ENCODE measurements around the gene APOL1. TPM values are rescaled to one million over a fixed set of nuclear protein-coding genes. Genes with fewer than 3 reads are reported as not detected.

Gene APOL1
- polyA plus RNA-seq, 1 donor from 2014 or later: not detected

DNA sequence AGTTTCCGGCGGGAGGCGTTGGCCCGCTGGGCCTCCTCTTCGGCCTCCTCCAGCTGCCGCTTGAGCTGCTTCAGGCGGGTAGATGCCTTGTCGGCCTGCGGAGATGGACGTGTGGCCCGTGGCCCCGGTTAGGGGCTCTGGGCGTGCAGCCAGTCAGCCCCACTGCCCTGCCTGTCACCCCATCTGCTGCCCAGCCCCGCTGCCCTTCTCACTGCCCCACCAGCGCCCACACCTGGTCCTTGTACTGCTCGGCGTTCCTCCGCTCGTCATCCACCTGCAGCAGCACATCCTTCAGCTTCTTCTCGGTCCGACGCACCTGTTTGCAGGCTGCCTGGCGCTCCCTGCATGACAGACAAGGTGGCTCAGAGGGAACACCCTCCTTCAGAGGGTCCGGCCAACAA is 31.2 kb downstream of the APOL1 start:
- no peaks in the 10 kb centered on the region for H3K36me3 ChIP-seq (ENCODE audit: insufficient read depth, low read length)

DNA sequence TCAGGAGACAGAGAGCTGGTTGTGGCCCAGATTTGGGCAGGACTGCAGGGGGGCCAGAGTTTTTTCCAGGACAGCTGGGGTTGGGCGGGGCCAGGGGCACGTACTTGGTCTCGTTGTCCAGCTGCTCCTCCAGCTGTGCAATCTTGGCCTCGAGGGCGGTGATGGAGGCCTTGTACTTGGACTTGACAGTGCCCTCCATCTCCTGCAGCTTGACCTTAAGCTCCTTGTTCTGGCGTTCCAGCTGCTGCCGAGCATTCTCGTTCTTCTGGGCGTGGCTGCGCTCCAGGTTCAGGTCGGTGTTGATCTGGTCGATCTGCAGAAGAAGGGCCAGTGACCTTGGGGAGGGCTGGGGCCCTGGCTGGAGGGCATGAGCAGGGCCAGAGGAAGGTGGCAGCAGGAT is 32.1 kb downstream of the APOL1 start:
- peaks cover 6% of the 10 kb centered on the region for H3K36me3 ChIP-seq (ENCODE audit: insufficient read depth, low read length)
- TF ChIP-seq POLR2AphosphoS5 (IDR thresholded peaks at IDR 0.05) (no peak), EZH2 (IDR thresholded peaks at IDR 0.05; ENCODE audit: borderline replicate concordance, insufficient read depth, low read length, poor library complexity, severe bottlenecking) (no peak)
- TF ChIP-seq, protein P1, sequence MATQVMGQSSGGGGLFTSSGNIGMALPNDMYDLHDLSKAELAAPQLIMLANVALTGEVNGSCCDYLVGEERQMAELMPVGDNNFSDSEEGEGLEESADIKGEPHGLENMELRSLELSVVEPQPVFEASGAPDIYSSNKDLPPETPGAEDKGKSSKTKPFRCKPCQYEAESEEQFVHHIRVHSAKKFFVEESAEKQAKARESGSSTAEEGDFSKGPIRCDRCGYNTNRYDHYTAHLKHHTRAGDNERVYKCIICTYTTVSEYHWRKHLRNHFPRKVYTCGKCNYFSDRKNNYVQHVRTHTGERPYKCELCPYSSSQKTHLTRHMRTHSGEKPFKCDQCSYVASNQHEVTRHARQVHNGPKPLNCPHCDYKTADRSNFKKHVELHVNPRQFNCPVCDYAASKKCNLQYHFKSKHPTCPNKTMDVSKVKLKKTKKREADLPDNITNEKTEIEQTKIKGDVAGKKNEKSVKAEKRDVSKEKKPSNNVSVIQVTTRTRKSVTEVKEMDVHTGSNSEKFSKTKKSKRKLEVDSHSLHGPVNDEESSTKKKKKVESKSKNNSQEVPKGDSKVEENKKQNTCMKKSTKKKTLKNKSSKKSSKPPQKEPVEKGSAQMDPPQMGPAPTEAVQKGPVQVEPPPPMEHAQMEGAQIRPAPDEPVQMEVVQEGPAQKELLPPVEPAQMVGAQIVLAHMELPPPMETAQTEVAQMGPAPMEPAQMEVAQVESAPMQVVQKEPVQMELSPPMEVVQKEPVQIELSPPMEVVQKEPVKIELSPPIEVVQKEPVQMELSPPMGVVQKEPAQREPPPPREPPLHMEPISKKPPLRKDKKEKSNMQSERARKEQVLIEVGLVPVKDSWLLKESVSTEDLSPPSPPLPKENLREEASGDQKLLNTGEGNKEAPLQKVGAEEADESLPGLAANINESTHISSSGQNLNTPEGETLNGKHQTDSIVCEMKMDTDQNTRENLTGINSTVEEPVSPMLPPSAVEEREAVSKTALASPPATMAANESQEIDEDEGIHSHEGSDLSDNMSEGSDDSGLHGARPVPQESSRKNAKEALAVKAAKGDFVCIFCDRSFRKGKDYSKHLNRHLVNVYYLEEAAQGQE (IDR thresholded peaks at IDR 0.05; ENCODE audit: borderline replicate concordance): no peak
- no peak overlapping the region for H3K4me3 ChIP-seq (ENCODE audit: low read length)
- no peak overlapping the region for H3K27ac ChIP-seq (ENCODE audit: low read length)
- H3K27me3 ChIP-seq (ENCODE audit: insufficient read depth, low read depth, low read length): no peaks in the 10 kb centered on the region
- no peak overlapping the region for H3K9ac ChIP-seq (ENCODE audit: low read length)
- H3K79me2 ChIP-seq (replicated peaks; ENCODE audit: insufficient read depth, low read length): no peaks in the 10 kb centered on the region
- H3K9me2 ChIP-seq (ENCODE audit: insufficient read depth, low read length): no peaks in the 10 kb centered on the region
- H3K4me2 ChIP-seq (ENCODE audit: low read length): no peak overlapping the region
- H2AFZ ChIP-seq (ENCODE audit: low read depth, low read length): no peak overlapping the region
- no peaks in the 10 kb centered on the region for H3F3A ChIP-seq (ENCODE audit: insufficient read depth, low read length, poor library complexity, severe bottlenecking)
- no peaks in the 10 kb centered on the region for H3K9me3 ChIP-seq (ENCODE audit: low read length)
- H4K20me1 ChIP-seq (ENCODE audit: insufficient read depth): no peaks in the 10 kb centered on the region

More for the DNA sequence above, 31.2 kb downstream of the APOL1 start:
- Histone ChIP-seq H3K27me3 (ENCODE audit: insufficient read depth, low read depth, low read length) (no peaks in the 10 kb centered on the region), H2AFZ (ENCODE audit: low read depth, low read length) (no peak overlapping the region), H4K20me1 (ENCODE audit: insufficient read depth) (no peaks in the 10 kb centered on the region), H3K9ac (ENCODE audit: low read length) (no peak overlapping the region), H3K9me2 (ENCODE audit: insufficient read depth, low read length) (no peaks in the 10 kb centered on the region), H3K4me3 (ENCODE audit: low read length) (no peak overlapping the region), H3K27ac (ENCODE audit: low read length) (no peak overlapping the region), H3K9me3 (ENCODE audit: low read length) (no peaks in the 10 kb centered on the region), H3K4me2 (ENCODE audit: low read length) (no peak overlapping the region), H3K79me2 (replicated peaks; ENCODE audit: insufficient read depth, low read length) (no peaks in the 10 kb centered on the region), H3F3A (ENCODE audit: insufficient read depth, low read length, poor library complexity, severe bottlenecking) (no peaks in the 10 kb centered on the region)
- TF ChIP-seq, protein P2, sequence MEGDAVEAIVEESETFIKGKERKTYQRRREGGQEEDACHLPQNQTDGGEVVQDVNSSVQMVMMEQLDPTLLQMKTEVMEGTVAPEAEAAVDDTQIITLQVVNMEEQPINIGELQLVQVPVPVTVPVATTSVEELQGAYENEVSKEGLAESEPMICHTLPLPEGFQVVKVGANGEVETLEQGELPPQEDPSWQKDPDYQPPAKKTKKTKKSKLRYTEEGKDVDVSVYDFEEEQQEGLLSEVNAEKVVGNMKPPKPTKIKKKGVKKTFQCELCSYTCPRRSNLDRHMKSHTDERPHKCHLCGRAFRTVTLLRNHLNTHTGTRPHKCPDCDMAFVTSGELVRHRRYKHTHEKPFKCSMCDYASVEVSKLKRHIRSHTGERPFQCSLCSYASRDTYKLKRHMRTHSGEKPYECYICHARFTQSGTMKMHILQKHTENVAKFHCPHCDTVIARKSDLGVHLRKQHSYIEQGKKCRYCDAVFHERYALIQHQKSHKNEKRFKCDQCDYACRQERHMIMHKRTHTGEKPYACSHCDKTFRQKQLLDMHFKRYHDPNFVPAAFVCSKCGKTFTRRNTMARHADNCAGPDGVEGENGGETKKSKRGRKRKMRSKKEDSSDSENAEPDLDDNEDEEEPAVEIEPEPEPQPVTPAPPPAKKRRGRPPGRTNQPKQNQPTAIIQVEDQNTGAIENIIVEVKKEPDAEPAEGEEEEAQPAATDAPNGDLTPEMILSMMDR (IDR thresholded peaks at IDR 0.05; ENCODE audit: poor library complexity, severe bottlenecking): no peak
- TF ChIP-seq RAD21 (conservative IDR thresholded peaks at IDR 0.05) (no peak), TAF1 (IDR thresholded peaks at IDR 0.05; ENCODE audit: low read depth) (no peak), EZH2 (IDR thresholded peaks at IDR 0.05; ENCODE audit: borderline replicate concordance, insufficient read depth, low read length, poor library complexity, severe bottlenecking) (no peak), MXI1 (conservative IDR thresholded peaks at IDR 0.05; ENCODE audit: poor library complexity, severe bottlenecking) (no peak), SMC3 (conservative IDR thresholded peaks at IDR 0.05; ENCODE audit: poor library complexity) (no peak), EP300 (conservative IDR thresholded peaks at IDR 0.05; ENCODE audit: poor library complexity, severe bottlenecking) (no peak), POLR2AphosphoS5 (IDR thresholded peaks at IDR 0.05) (no peak)
- TF ChIP-seq, protein P1 (IDR thresholded peaks at IDR 0.05; ENCODE audit: borderline replicate concordance): no peak
